ENCODE data around the gene PAFAH1B2.
"Not testable (repeated sequence)": the region's sequence is repeated elsewhere in the genome, so short reads cannot be mapped to it uniquely, and the experiment has no call there.

Gene PAFAH1B2

GRCh38 chr11:117143871-117144476 is at the start of gene PAFAH1B2:
Gene PAFAH1B2 (plus strand): TSS chr11:117144287. CDS start chr11:117152448, 8,161 bp downstream.
- DNase-seq: peak; percentile 96

- no peak for DNase-seq
These were observed 49.3 kb upstream of the PAFAH1B2 start for GRCh38 chr11:117094776-117095175.

- DNase-seq: no peak
These were observed 48.6 kb upstream of the PAFAH1B2 start for GRCh38 chr11:117095284-117096161.

GRCh38 chr11:117096201-117096991 is 47.7 kb upstream of the PAFAH1B2 start:
- peak; percentile 34 for DNase-seq

GRCh38 chr11:117097014-117097388 is 47.1 kb upstream of the PAFAH1B2 start:
- no peak for DNase-seq

- peak; percentile 42 for DNase-seq
These were observed 46.5 kb upstream of the PAFAH1B2 start for GRCh38 chr11:117097389-117098268.

- peak; percentile 93 for DNase-seq
These were observed 45.5 kb upstream of the PAFAH1B2 start, which contains the start of gene SIK3 for GRCh38 chr11:117098269-117099232. Gene SIK3 (minus strand): TSS chr11:117098428. CDS start chr11:117098415, 13 bp downstream.

GRCh38 chr11:117099696-117100095 is 44.4 kb upstream of the PAFAH1B2 start:
- DNase-seq: no peak

GRCh38 chr11:117100556-117100955 is 43.5 kb upstream of the PAFAH1B2 start:
- DNase-seq: no peak

GRCh38 chr11:117107701-117108590 is 36.1 kb upstream of the PAFAH1B2 start:
- DNase-seq: no peak

- no peak for DNase-seq
These were observed 33.7 kb upstream of the PAFAH1B2 start for GRCh38 chr11:117110294-117110950.

- DNase-seq: not testable (repeated sequence)
These were observed 31.6 kb upstream of the PAFAH1B2 start for GRCh38 chr11:117112497-117112896.

GRCh38 chr11:117112939-117113338 is 31.1 kb upstream of the PAFAH1B2 start:
- not testable (repeated sequence) for DNase-seq

- no peak for DNase-seq
These were observed 26.4 kb upstream of the PAFAH1B2 start for GRCh38 chr11:117117681-117118080.

- no peak for DNase-seq
These were observed 22.9 kb upstream of the PAFAH1B2 start for GRCh38 chr11:117121176-117121575.

- DNase-seq: no peak
These were observed 21.5 kb upstream of the PAFAH1B2 start for GRCh38 chr11:117122556-117122955.

- DNase-seq: no peak
These were observed 17.7 kb upstream of the PAFAH1B2 start for GRCh38 chr11:117126223-117126965.

GRCh38 chr11:117127171-117127901 is 16.8 kb upstream of the PAFAH1B2 start:
- no peak for DNase-seq
